ENCODE data around the gene GPR15. TPM values are rescaled to one million over a fixed set of nuclear protein-coding genes. Genes with fewer than 3 reads are reported as not detected.
A peak's percentile ranks its signal among the peaks of the same experiment; 100 is the strongest.
"Not testable (repeated sequence)": the region's sequence is repeated elsewhere in the genome, so short reads cannot be mapped to it uniquely, and the experiment has no call there.

The GPR15 gene
- total and polyA plus RNA-seq, 7 experiments from 2014 or later = 0.52 to 24.2 (median 3.5) TPM

- intact Hi-C loops (cut with micrococcal nuclease) = loop anchor here in 1 of 2 donors (5.0 kb wide), 1 partner anchor 585 kb away; the partner anchor contains the start of gene RIOX2
- DNase-seq (peak in 1 of 9 donors; percentile 56), ATAC-seq (peak; percentile 16)
Observed at GRCh38 chr3:98557324-98558010, 25.7 kb downstream of the GPR15 start.

GRCh38 chr3:98558100-98558827, 26.5 kb downstream of the GPR15 start:
- Histone ChIP-seq H3K4me1 (ENCODE audit: control insufficient read depth in 2 of 2, insufficient read depth in 2 of 2, low read length in 2 of 2) (peaks cover 10 to 56% of the 10 kb centered on the region in 2 donors), H3K27me3 (ENCODE audit: control insufficient read depth in 2 of 2, insufficient read depth in 2 of 2, low read length in 2 of 2) (no peaks in the 10 kb centered on the region), H3K9me3 (ENCODE audit: control insufficient read depth in 2 of 3, low read length in 3 of 3) (no peaks in the 10 kb centered on the region), H3K4me3 (ENCODE audit: low read length) (no peak overlapping the region), H3K36me3 (ENCODE audit: control insufficient read depth in 2 of 3, insufficient read depth in 3 of 3, low read length in 3 of 3) (no peaks in the 10 kb centered on the region), H3K27ac (ENCODE audit: low read depth, low read length) (no peak overlapping the region)
- peaks cover 0 to 30% (median 0%) of the 10 kb centered on the region in 5 donors for H3K36me3 Mint-ChIP-seq
- H3K27me3 Mint-ChIP-seq = no peaks in the 10 kb centered on the region
- peaks cover 0 to 6% (median 0%) of the 10 kb centered on the region in 11 donors for H3K9me3 Mint-ChIP-seq
- peak overlapping the region in 2 of 10 donors; percentile 45 to 83 for H3K4me3 Mint-ChIP-seq
- no peak for ATAC-seq
- POLR2A ChIA-PET = interaction anchor here (0.6 to 1.3 kb wide), 3 partner anchors 21 to 35 kb away, joined by 3 to 4 read pairs (median 3); partner anchors contain the start of gene CPOX
- intact Hi-C loops (cut with micrococcal nuclease) = loop anchor here in 1 of 2 donors (5.0 kb wide), 1 partner anchor 586 kb away; the partner anchor contains the start of gene RIOX2
- peak overlapping the region in 4 of 9 donors; percentile 52 to 98 (median 74) for H3K27ac Mint-ChIP-seq
- CTCF ChIA-PET = interaction anchor here (0.7 to 1.0 kb wide), 3 partner anchors 13 to 28 kb away, joined by 3 read pairs; no protein-coding TSS in a partner anchor
- peaks cover 8 to 79% (median 31%) of the 10 kb centered on the region in 7 donors for H3K4me1 Mint-ChIP-seq
- no peak for DNase-seq

More at GRCh38 chr3:98557324-98558010, 25.7 kb downstream of the GPR15 start:
- Histone ChIP-seq H3K27ac (ENCODE audit: low read depth, low read length) (no peak overlapping the region), H3K36me3 (ENCODE audit: control insufficient read depth in 2 of 3, insufficient read depth in 3 of 3, low read length in 3 of 3) (no peaks in the 10 kb centered on the region), H3K27me3 (ENCODE audit: control insufficient read depth in 2 of 2, insufficient read depth in 2 of 2, low read length in 2 of 2) (no peaks in the 10 kb centered on the region), H3K9me3 (ENCODE audit: control insufficient read depth in 2 of 3, low read length in 3 of 3) (no peaks in the 10 kb centered on the region), H3K4me3 (ENCODE audit: low read length) (no peak overlapping the region), H3K4me1 (ENCODE audit: control insufficient read depth in 2 of 2, insufficient read depth in 2 of 2, low read length in 2 of 2) (peaks cover 4 to 55% of the 10 kb centered on the region in 2 donors)
- CTCF ChIA-PET = interaction anchor here (0.7 to 1.0 kb wide), 2 partner anchors 13 to 27 kb away, joined by 3 read pairs; no protein-coding TSS in a partner anchor
- Mint-ChIP-seq H3K4me3 (peak overlapping the region in 6 of 10 donors; percentile 21 to 83 (median 35)), H3K27ac (peak overlapping the region in 7 of 9 donors; percentile 10 to 98 (median 81)), H3K36me3 (peaks cover 0 to 34% (median 0%) of the 10 kb centered on the region in 5 donors), H3K9me3 (peaks cover 0 to 6% (median 0%) of the 10 kb centered on the region in 11 donors), H3K4me1 (peaks cover 6 to 81% (median 24%) of the 10 kb centered on the region in 7 donors), H3K27me3 (peaks cover 0 to 5% (median 0%) of the 10 kb centered on the region in 5 donors)
- POLR2A ChIA-PET = interaction anchor here (1.1 to 1.3 kb wide), 2 partner anchors 34 to 36 kb away, joined by 3 to 4 read pairs; partner anchors contain the start of gene CPOX

GRCh38 chr3:98559769-98560168, 28.0 kb downstream of the GPR15 start:
- H3K4me3 Mint-ChIP-seq = not testable (repeated sequence)

GRCh38 chr3:98560911-98561310, 29.1 kb downstream of the GPR15 start:
- no peak for ATAC-seq
- Histone ChIP-seq H3K36me3 (ENCODE audit: control insufficient read depth in 2 of 3, insufficient read depth in 3 of 3, low read length in 3 of 3) (no peaks in the 10 kb centered on the region), H3K9me3 (ENCODE audit: control insufficient read depth in 2 of 3, low read length in 3 of 3) (no peaks in the 10 kb centered on the region), H3K27ac (ENCODE audit: low read depth, low read length) (no peak overlapping the region), H3K4me3 (ENCODE audit: low read length) (no peak overlapping the region), H3K4me1 (ENCODE audit: control insufficient read depth in 2 of 2, insufficient read depth in 2 of 2, low read length in 2 of 2) (peaks cover 30 to 68% of the 10 kb centered on the region in 2 donors), H3K27me3 (ENCODE audit: control insufficient read depth in 2 of 2, insufficient read depth in 2 of 2, low read length in 2 of 2) (no peaks in the 10 kb centered on the region)
- Mint-ChIP-seq H3K4me1 (peaks cover 15 to 83% (median 56%) of the 10 kb centered on the region in 7 donors), H3K27me3 (no peaks in the 10 kb centered on the region), H3K4me3 (peak overlapping the region in 1 of 10 donors; percentile 49), H3K36me3 (peaks cover 0 to 20% (median 0%) of the 10 kb centered on the region in 5 donors), H3K27ac (peak overlapping the region in 5 of 9 donors; percentile 1 to 67 (median 18)), H3K9me3 (peaks cover 0 to 4% (median 0%) of the 10 kb centered on the region in 11 donors)
- CTCF ChIA-PET = no interaction called here
- POLR2A ChIA-PET = no interaction called here
- intact Hi-C loops (cut with micrococcal nuclease) = no loop called here
- DNase-seq = no peak

More at GRCh38 chr3:98559769-98560168, 28.0 kb downstream of the GPR15 start:
- Mint-ChIP-seq H3K4me1 (peaks cover 14 to 82% (median 46%) of the 10 kb centered on the region in 7 donors), H3K36me3 (peaks cover 0 to 26% (median 0%) of the 10 kb centered on the region in 5 donors)
- intact Hi-C loops (cut with micrococcal nuclease) = loop anchor here in 1 of 2 donors (5.0 kb wide), 1 partner anchor 587 kb away; the partner anchor contains the start of gene RIOX2
- POLR2A ChIA-PET; H3K9me3 ChIP-seq (ENCODE audit: control insufficient read depth in 2 of 3, low read length in 3 of 3); H3K36me3 ChIP-seq (ENCODE audit: control insufficient read depth in 2 of 3, insufficient read depth in 3 of 3, low read length in 3 of 3); H3K9me3 Mint-ChIP-seq; DNase-seq; H3K27ac ChIP-seq (ENCODE audit: low read depth, low read length); H3K27me3 ChIP-seq (ENCODE audit: control insufficient read depth in 2 of 2, insufficient read depth in 2 of 2, low read length in 2 of 2); ATAC-seq; H3K4me3 ChIP-seq (ENCODE audit: low read length); H3K27ac Mint-ChIP-seq; H3K27me3 Mint-ChIP-seq; CTCF ChIA-PET: not testable (repeated sequence)
- H3K4me1 ChIP-seq (ENCODE audit: control insufficient read depth in 2 of 2, insufficient read depth in 2 of 2, low read length in 2 of 2) = peaks cover 21 to 60% of the 10 kb centered on the region in 2 donors

GRCh38 chr3:98561727-98562521, 30.1 kb downstream of the GPR15 start:
- POLR2A ChIA-PET = interaction anchor here (0.9 to 1.6 kb wide), 3 partner anchors 10 to 39 kb away, joined by 3 to 9 read pairs (median 4); partner anchors contain the start of genes CLDND1 and CPOX
- CTCF ChIA-PET = no interaction called here
- DNase-seq = peak in 1 of 9 donors; percentile 14
- peak overlapping the region in 8 of 9 donors; percentile 2 to 85 (median 58) for H3K27ac Mint-ChIP-seq
- no peak for ATAC-seq
- peaks cover 0 to 4% (median 0%) of the 10 kb centered on the region in 11 donors for H3K9me3 Mint-ChIP-seq
- no peaks in the 10 kb centered on the region for H3K27me3 ChIP-seq (ENCODE audit: control insufficient read depth in 2 of 2, insufficient read depth in 2 of 2, low read length in 2 of 2)
- no peak overlapping the region for H3K4me3 ChIP-seq (ENCODE audit: low read length)
- peak overlapping the region; percentile 37 for H3K27ac ChIP-seq (ENCODE audit: low read depth, low read length)
- H3K36me3 ChIP-seq (ENCODE audit: control insufficient read depth in 2 of 3, insufficient read depth in 3 of 3, low read length in 3 of 3) = no peaks in the 10 kb centered on the region
- intact Hi-C loops (cut with micrococcal nuclease) = no loop called here
- peaks cover 32 to 68% of the 10 kb centered on the region in 2 donors for H3K4me1 ChIP-seq (ENCODE audit: control insufficient read depth in 2 of 2, insufficient read depth in 2 of 2, low read length in 2 of 2)
- H3K36me3 Mint-ChIP-seq = peaks cover 0 to 25% (median 0%) of the 10 kb centered on the region in 5 donors
- no peaks in the 10 kb centered on the region for H3K9me3 ChIP-seq (ENCODE audit: control insufficient read depth in 2 of 3, low read length in 3 of 3)
- H3K27me3 Mint-ChIP-seq = no peaks in the 10 kb centered on the region
- H3K4me3 Mint-ChIP-seq = peak overlapping the region in 1 of 10 donors; percentile 55
- H3K4me1 Mint-ChIP-seq = peaks cover 15 to 82% (median 54%) of the 10 kb centered on the region in 7 donors
